Muscle layer of duodenum (tissue), 2 donors: ENCODE measurements around the gene KCNAB1.
"Not testable (repeated sequence)": the region's sequence is repeated elsewhere in the genome, so short reads cannot be mapped to it uniquely, and the experiment has no call there.

ENCODE experiments used
- H3K27ac ChIP-seq: one replicate; pipeline ENCODE4 v1.7.0; 2013; ENCODE audit warnings: mild to moderate bottlenecking, low read length
- H3K27me3 ChIP-seq: one replicate; pipeline ENCODE4 v1.7.0; 2013; ENCODE audit warnings: low read depth, mild to moderate bottlenecking, control low read depth, low read length
- H3K36me3 ChIP-seq, 2 donors: one replicate each; pipeline ENCODE4 v1.7.0; 2013; ENCODE audit warnings: low read length in 2 of 2, control low read depth in 1 of 2, mild to moderate bottlenecking in 1 of 2; ENCODE audit not compliant: insufficient read depth in 2 of 2, control insufficient read depth in 1 of 2
- H3K4me1 ChIP-seq, 2 donors: one replicate each; pipeline ENCODE4 v1.7.0; 2013; ENCODE audit warnings: low read length in 2 of 2, mild to moderate bottlenecking in 2 of 2, control low read depth in 1 of 2, moderate library complexity in 1 of 2; ENCODE audit not compliant: insufficient read depth in 2 of 2, control insufficient read depth in 1 of 2
- H3K4me3 ChIP-seq, 2 donors: one replicate each; pipeline ENCODE4 v1.7.0; 2013; ENCODE audit warnings: low read length in 2 of 2, low read depth in 1 of 2, mild to moderate bottlenecking in 1 of 2
- H3K9me3 ChIP-seq, 2 donors: one replicate each; pipeline ENCODE4 v1.7.0; 2013; ENCODE audit warnings: low read length in 2 of 2, control low read depth in 1 of 2, mild to moderate bottlenecking in 1 of 2; ENCODE audit not compliant: control insufficient read depth in 1 of 2
- donor health status: healthy.

Gene KCNAB1

DNA sequence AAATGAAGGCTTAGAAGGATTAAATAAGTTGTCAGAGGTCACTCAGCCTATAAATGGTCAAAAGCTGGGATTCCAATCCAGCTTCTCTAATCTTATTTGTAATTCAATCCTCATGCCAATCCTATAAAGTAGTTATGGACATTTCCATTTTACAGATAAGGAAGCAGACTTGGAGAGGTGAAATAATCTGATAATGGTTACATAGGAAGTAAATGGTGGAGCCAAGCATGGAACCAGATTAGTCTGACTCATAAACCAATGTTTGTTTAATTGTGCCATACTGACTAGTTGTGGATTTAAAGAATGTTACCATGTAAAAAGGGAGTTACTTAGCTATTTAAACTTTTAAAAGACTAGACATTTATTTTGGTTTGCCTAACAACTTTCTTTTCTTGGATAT is 59.7 kb downstream of the KCNAB1 start:
- no peak overlapping the region for H3K27ac ChIP-seq
- H3K9me3 ChIP-seq, result no peaks in the 10 kb centered on the region
- no peak overlapping the region for H3K4me3 ChIP-seq
- H3K36me3 ChIP-seq, result no peaks in the 10 kb centered on the region
- H3K4me1 ChIP-seq, result no peaks in the 10 kb centered on the region
- no peaks in the 10 kb centered on the region for H3K27me3 ChIP-seq

DNA sequence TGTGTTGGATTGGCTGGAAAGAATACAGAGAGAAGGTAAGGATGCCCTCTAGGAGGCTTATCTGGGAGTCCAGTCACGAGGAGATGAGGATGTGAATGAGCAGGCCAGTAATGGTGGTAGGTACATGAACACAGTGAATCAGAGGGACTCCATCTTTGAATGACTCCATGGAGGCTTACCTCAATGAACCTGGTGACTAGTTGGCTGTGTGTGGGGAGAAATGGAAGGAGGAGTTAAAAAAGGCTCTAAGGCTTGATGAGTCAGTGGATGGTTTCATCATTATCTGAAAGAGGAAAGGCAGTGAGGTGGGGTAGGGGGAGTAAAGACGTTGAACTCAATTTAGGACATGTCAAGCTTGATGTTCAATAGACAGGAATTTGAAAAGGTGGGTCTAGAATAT is 61.1 kb downstream of the KCNAB1 start:
- Histone ChIP-seq H3K9me3 (no peaks in the 10 kb centered on the region), H3K36me3 (no peaks in the 10 kb centered on the region), H3K27me3 (no peaks in the 10 kb centered on the region), H3K27ac (no peak overlapping the region), H3K4me3 (no peak overlapping the region), H3K4me1 (no peaks in the 10 kb centered on the region)

DNA sequence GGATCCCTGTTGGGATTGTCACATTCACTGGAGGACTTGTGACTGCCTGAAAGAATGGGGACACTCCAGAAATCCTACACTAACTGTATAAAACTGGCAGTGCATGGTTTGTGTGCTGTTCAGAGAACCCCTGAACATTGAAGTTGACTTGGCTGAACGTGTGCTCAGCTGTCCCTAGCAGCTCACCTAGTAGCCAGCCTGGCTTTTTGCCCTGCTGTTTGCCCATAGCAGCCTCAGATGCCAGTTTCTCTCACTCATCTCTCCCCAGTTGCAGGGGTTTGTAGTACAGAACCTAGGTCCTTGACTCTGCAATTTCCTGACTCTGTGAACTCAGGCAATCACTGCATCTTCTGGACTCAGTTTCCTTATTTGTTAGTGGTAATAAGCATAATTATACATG is 63.0 kb downstream of the KCNAB1 start:
- Histone ChIP-seq H3K9me3 (no peaks in the 10 kb centered on the region), H3K4me1 (no peaks in the 10 kb centered on the region), H3K4me3 (no peak overlapping the region), H3K27ac (no peak overlapping the region), H3K27me3 (no peaks in the 10 kb centered on the region), H3K36me3 (no peaks in the 10 kb centered on the region)

DNA sequence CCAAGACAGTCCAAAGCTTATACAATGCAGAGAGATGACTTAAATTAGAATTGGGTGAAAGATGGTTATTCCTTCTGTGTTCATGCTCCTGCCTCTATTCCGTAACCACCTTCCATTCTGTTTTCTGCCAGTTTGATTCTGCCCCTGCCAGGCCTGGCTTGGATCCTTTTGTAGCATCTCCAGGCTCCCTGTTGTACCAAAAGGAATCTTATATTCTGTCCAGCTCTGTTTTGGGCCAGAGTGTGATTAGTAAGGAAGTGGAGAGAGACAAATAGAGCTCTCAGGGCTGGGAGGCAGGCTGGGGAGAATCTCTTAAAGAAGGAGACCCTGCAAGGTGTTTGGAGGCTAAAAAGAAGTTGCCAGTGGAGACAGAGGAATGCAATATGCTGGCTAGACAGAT is 63.8 kb downstream of the KCNAB1 start:
- Histone ChIP-seq H3K27me3 (no peaks in the 10 kb centered on the region), H3K36me3 (no peaks in the 10 kb centered on the region), H3K4me1 (no peaks in the 10 kb centered on the region), H3K27ac (no peak overlapping the region), H3K9me3 (no peaks in the 10 kb centered on the region), H3K4me3 (no peak overlapping the region)

DNA sequence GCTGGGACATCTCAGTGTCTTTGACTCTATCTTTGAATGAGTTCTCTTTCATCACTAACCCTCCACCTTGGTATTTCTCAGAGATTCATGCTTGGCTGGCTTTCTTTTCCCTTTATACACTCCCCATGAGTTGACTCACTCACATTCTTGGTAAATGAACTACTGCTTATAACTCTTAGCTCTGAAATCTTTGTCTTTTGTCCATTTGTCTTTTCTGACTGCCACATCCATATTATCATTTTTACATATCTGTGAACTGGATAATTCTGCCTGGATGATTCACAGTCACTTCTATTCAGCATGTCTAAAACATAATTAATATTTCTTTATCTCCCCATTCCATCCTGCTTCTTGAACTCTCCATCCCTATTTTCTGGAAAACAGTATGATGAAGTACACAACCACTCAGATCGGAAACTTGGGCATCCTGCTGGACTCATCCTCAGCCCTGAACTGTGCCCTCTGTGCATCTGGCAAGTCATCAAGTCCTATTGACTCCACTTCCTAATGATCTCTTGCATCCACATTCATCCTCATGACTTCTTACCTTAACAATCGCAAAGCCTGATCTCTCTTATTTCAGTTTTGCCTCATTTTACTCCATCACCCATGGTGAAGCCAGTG is 66.9 kb downstream of the KCNAB1 start:
- no peak overlapping the region for H3K4me3 ChIP-seq
- no peaks in the 10 kb centered on the region for H3K9me3 ChIP-seq
- H3K27ac ChIP-seq, result no peak overlapping the region

DNA sequence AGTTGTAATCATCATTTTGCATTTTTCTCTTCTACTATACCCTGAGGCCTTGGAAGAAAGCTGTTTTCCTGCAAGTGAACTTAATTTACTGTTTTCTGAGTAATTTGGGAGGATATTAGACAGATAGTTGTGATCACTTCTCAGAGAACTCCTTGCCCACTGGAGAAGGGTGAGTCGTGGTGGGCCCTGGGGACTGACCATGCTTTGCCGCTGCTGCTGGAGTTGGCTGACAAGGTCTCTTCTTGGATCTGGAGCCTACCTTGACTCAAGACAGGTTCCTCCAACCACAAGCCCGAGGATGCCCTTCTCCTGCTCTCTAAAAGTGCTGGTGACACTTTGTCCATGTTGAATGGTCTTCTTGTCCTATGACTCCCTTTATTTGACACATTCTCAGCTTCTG is 68.4 kb downstream of the KCNAB1 start:
- H3K9me3 ChIP-seq, result no peaks in the 10 kb centered on the region
- no peak overlapping the region for H3K4me3 ChIP-seq
- no peak overlapping the region for H3K27ac ChIP-seq
- H3K36me3 ChIP-seq, result no peaks in the 10 kb centered on the region
- no peaks in the 10 kb centered on the region for H3K27me3 ChIP-seq
- no peaks in the 10 kb centered on the region for H3K4me1 ChIP-seq

More for the DNA sequence above, 66.9 kb downstream of the KCNAB1 start:
- Histone ChIP-seq H3K27me3 (no peaks in the 10 kb centered on the region), H3K36me3 (no peaks in the 10 kb centered on the region), H3K4me1 (no peaks in the 10 kb centered on the region)

DNA sequence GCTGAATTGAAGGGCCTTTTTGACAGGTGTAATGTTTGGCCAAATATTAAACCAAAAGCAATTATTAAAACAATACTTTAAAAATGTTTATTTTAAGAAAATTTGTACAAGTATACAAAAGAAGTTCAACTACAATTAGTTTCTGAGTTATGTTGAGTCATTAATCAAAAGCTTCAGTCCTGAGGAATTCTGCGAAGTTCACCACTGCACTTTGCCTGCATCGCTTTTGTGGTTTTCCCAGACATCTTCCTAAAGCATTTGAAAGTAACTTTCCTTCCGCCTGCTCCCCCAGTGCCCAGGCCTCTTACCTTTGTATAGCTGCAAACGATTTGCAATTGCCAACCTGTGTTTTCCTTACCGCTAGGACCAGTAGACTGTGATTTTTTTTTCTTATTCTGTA is 69.5 kb downstream of the KCNAB1 start:
- Histone ChIP-seq H3K4me3 (no peak overlapping the region), H3K27me3 (no peaks in the 10 kb centered on the region), H3K27ac (no peak overlapping the region), H3K9me3 (no peaks in the 10 kb centered on the region), H3K4me1 (no peaks in the 10 kb centered on the region), H3K36me3 (no peaks in the 10 kb centered on the region)

DNA sequence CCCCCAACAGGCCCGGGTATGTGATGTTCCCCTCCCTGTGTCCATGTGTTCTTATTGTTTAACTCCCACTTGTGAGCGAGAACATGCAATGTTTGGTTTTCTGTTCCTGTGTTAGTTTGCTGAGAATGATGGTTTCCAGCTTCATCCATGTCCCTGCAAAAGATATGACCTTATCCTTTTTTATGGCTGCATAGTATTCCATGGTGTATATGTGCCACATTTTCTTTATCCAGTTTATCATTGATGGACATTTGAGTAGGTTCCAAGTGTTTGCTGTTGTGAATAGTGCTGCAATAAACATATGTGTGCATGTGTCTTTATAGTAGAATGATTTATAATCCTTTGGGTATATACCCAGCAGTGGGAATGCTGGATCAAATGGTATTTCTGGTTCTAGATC is 74.6 kb downstream of the KCNAB1 start:
- not testable (repeated sequence) for H3K27ac ChIP-seq, H3K4me1 ChIP-seq, H3K9me3 ChIP-seq, H3K36me3 ChIP-seq, H3K4me3 ChIP-seq, H3K27me3 ChIP-seq

DNA sequence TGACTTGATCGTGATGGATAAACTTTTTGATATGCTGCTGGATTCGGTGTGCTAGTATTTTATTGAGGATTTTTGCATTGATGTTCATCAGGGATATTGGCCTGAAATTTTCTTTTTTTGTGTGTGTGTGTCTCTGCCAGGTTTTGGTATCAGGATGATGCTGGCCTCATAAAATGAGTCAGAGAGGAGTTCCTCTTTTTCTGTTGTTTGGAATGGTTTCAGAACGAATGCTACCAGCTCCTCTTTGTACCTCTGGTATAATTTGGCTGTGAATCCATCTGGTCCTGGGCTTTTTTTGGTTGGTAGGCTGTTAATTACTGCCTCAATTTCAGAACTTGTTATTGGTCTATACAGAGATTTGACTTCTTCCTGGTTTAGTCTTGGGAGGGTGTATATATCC is 76.8 kb downstream of the KCNAB1 start:
- H3K4me3 ChIP-seq, H3K27me3 ChIP-seq, H3K36me3 ChIP-seq, H3K27ac ChIP-seq, H3K9me3 ChIP-seq, H3K4me1 ChIP-seq: not testable (repeated sequence)

DNA sequence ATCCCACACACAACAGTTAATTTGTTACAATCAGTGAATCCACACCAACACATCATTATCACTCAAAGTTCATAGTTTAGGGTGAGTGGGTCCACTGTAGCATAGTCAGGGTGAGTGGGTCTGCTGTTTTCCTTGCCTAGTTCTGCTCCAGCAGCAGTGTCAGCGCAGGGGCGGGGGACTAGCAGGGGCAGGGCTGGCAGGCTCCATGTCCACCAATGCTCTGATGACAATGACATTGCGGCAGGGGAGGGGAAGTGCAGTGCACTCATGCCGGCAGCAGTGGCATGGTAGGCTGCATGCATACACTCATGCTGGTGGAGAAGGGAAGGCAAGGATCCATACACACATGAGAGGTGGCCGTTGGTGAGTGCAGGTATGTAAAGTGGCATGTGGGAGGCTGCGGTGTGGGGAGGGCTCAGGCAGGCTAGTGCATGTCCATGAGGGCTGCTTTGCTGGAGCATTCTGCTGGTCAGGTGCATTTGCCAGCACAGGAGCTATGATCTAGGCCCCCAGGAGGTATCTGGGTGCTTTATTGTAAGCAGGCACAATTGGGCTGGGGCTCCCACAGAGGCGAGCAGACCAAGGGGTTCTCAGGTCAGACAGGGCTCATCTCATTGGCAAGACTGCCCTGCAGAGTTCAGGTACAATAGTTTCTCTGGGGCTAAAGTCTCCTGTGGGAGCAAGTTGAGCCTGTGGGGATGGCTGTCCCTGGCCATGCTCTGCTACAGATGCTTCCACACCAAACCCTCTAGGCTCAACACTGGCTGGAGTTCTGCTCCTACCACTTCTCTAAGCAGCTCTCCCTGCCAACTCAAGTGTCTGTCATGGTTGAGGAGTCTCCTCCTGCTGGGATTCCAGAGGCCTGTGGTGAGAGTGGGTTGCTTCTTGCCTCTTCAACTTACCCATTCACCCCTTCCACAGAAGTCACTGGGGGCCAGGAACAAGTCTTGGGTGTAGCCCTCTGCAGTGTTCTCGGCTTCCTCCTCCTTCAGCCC is 81.3 kb downstream of the KCNAB1 start:
- no peaks in the 10 kb centered on the region for H3K4me1 ChIP-seq
- H3K36me3 ChIP-seq, result no peaks in the 10 kb centered on the region
- H3K4me3 ChIP-seq, result no peak overlapping the region
- H3K27ac ChIP-seq, result no peak overlapping the region
- no peaks in the 10 kb centered on the region for H3K27me3 ChIP-seq
- H3K9me3 ChIP-seq, result no peaks in the 10 kb centered on the region

DNA sequence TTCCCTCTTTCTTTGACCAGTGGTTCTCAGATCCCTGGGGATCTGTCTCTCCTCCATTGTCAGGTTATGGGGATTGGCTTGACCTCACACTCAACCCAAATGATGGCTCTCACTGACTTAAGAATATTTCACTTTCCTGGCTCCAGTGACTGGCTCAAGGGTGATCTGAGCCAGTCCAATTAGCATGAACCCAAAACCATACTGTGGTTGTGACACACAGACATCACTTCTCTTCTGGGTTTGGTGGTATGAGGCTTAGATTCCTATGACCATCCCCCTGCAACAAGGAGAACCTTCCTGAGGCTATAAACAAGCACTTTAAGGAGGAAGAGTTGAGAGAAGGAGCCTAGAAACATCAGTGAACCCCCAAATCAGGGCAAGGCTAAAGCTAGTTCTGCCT is 85.8 kb downstream of the KCNAB1 start:
- Histone ChIP-seq H3K27me3 (no peaks in the 10 kb centered on the region), H3K4me3 (no peak overlapping the region), H3K9me3 (no peaks in the 10 kb centered on the region), H3K4me1 (no peaks in the 10 kb centered on the region), H3K27ac (no peak overlapping the region), H3K36me3 (no peaks in the 10 kb centered on the region)
